Measurements from ENCODE around the gene IGSF23.

The IGSF23 gene

GRCh38 chr19:44582581-44583265 lies 30.6 kb upstream of the IGSF23 start:
- TF ChIP-seq ARNTL (CRISPR knock-in tag; IDR thresholded peaks at IDR 0.05; ENCODE audit: borderline replicate concordance, low read depth) (no peak), ESRRG (CRISPR knock-in tag; IDR thresholded peaks at IDR 0.05) (no peak), ZNF70 (CRISPR knock-in tag; IDR thresholded peaks at IDR 0.05) (no peak), TOX (CRISPR knock-in tag; IDR thresholded peaks at IDR 0.05; ENCODE audit: borderline replicate concordance) (no peak), PPARA (CRISPR knock-in tag; IDR thresholded peaks at IDR 0.05; ENCODE audit: borderline replicate concordance) (no peak), ISL1 (CRISPR knock-in tag; IDR thresholded peaks at IDR 0.05) (no peak), CSRNP3 (CRISPR knock-in tag; IDR thresholded peaks at IDR 0.05) (no peak), TCF4 (CRISPR knock-in tag; IDR thresholded peaks at IDR 0.05; ENCODE audit: borderline replicate concordance) (no peak)
- ATAC-seq, result peak; percentile 87

- ATAC-seq, result no peak
- no peak for TF ChIP-seq ZNF565 (CRISPR knock-in tag; conservative IDR thresholded peaks at IDR 0.05; ENCODE audit: low read depth)
- no peak for TF ChIP-seq GLIS3 (CRISPR knock-in tag; IDR thresholded peaks at IDR 0.05)
- no peak for TF ChIP-seq RARB (CRISPR knock-in tag; IDR thresholded peaks at IDR 0.05)
- no peak for TF ChIP-seq SNAI2 (CRISPR knock-in tag; IDR thresholded peaks at IDR 0.05)
- no peak for TF ChIP-seq CSDC2 (CRISPR knock-in tag; IDR thresholded peaks at IDR 0.05)
- TF ChIP-seq CSRNP3 (CRISPR knock-in tag; IDR thresholded peaks at IDR 0.05), result no peak
- no peak for TF ChIP-seq ARNTL (CRISPR knock-in tag; IDR thresholded peaks at IDR 0.05; ENCODE audit: borderline replicate concordance, low read depth)
- no peak for TF ChIP-seq TSHZ2 (CRISPR knock-in tag; IDR thresholded peaks at IDR 0.05)
- TF ChIP-seq POU6F1 (CRISPR knock-in tag; IDR thresholded peaks at IDR 0.05; ENCODE audit: borderline replicate concordance, low read depth), result no peak
- TF ChIP-seq PPARA (CRISPR knock-in tag; IDR thresholded peaks at IDR 0.05; ENCODE audit: borderline replicate concordance), result no peak
- no peak for TF ChIP-seq ZFP3 (CRISPR knock-in tag; IDR thresholded peaks at IDR 0.05)
- TF ChIP-seq PATZ1 (CRISPR knock-in tag; IDR thresholded peaks at IDR 0.05; ENCODE audit: borderline replicate concordance), result no peak
- TF ChIP-seq ZNF70 (CRISPR knock-in tag; IDR thresholded peaks at IDR 0.05), result no peak
- no peak for TF ChIP-seq ZNF8 (CRISPR knock-in tag; IDR thresholded peaks at IDR 0.05)
Measured at GRCh38 chr19:44585371-44586133, 27.8 kb upstream of the IGSF23 start.

Data from SK-N-SH treated with all-trans-retinoic acid at 6 μM for 48 hours (cell line).